NT2/D1 (cell line): Measurements from ENCODE around the gene RAD18.

Experiments used
- DNase-seq: peaks from one replicate; pipeline ENCODE4 v3.0.0-alpha.2; 2011; ENCODE audit warnings: low read depth, low spot score
- H3K27me3 ChIP-seq: 2 replicates; pipeline ENCODE4 v1.6.0; 2011; ENCODE audit warnings: mild to moderate bottlenecking; ENCODE audit not compliant: insufficient read length, insufficient read depth
- H3K36me3 ChIP-seq: 2 replicates; pipeline ENCODE4 v1.6.1; 2011; ENCODE audit warnings: mild to moderate bottlenecking, low read length, mixed read lengths; ENCODE audit not compliant: insufficient read depth, insufficient read length
- H3K4me1 ChIP-seq: 2 replicates; pipeline ENCODE4 v1.5.1; 2011; ENCODE audit not compliant: insufficient read depth, insufficient read length
- H3K4me3 ChIP-seq: 2 replicates; pipeline ENCODE4 v1.5.1; 2011; ENCODE audit warnings: low read depth; ENCODE audit not compliant: insufficient read length
- H3K9ac ChIP-seq: 2 replicates; pipeline ENCODE4 v1.6.0; 2011; ENCODE audit warnings: low read depth; ENCODE audit not compliant: insufficient read length
- H3K9me3 ChIP-seq: 2 replicates; pipeline ENCODE4 v1.5.1; 2011; ENCODE audit warnings: mild to moderate bottlenecking, low read length; ENCODE audit not compliant: insufficient read depth
- SUZ12 ChIP-seq: IDR thresholded peaks from 2 replicates; pipeline ENCODE4 v1.6.1; 2011; ENCODE audit not compliant: insufficient read length, insufficient read depth; ENCODE audit errors: extremely low read depth
- YY1 ChIP-seq: IDR thresholded peaks from 2 replicates; pipeline ENCODE4 v1.6.1; 2011; ENCODE audit not compliant: insufficient read length, insufficient read depth
- ZNF274 ChIP-seq: IDR thresholded peaks from 2 replicates; pipeline ENCODE4 v1.6.1; 2011; ENCODE audit warnings: mild to moderate bottlenecking, low read depth, low read length

Gene RAD18

GRCh38 chr3:8997151-8997550 lies 33.9 kb upstream of the RAD18 start:
- DNase-seq = no peak
- H3K9me3 ChIP-seq = no peaks in the 10 kb centered on the region
- no peak overlapping the region for H3K4me3 ChIP-seq
- H3K27me3 ChIP-seq = no peaks in the 10 kb centered on the region
- H3K36me3 ChIP-seq = no peaks in the 10 kb centered on the region
- peaks cover 9% of the 10 kb centered on the region for H3K4me1 ChIP-seq
- TF ChIP-seq SUZ12 (no peak), YY1 (no peak), ZNF274 (no peak)
- no peak overlapping the region for H3K9ac ChIP-seq

DNA sequence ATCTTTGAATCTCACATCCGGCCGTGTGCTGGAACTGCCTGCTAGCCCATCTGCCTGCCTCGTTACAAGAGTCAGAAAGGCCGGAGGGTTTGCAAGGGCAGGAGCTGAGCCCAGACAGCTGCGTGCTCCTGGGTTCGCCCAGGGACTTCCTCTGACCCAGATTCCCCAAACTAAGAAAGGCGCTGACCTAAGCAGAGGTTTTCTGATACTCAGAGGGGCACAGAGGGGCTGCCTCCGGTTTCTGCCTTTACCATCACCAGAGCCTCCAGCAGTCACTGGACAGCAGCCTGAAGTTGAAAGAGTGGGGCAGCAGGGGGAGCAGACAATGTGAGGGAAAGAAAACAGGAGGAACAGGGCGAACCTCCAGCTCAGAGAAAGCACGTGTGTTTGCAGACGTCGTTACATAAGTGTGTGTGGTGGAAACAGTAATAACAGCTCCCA lies 33.4 kb upstream of the RAD18 start:
- no peak for DNase-seq
- Histone ChIP-seq H3K4me3 (no peak overlapping the region), H3K36me3 (no peaks in the 10 kb centered on the region), H3K9ac (no peak overlapping the region), H3K9me3 (no peaks in the 10 kb centered on the region), H3K27me3 (no peaks in the 10 kb centered on the region), H3K4me1 (peaks cover 9% of the 10 kb centered on the region)
- no peak for TF ChIP-seq ZNF274
- TF ChIP-seq YY1 = no peak
- TF ChIP-seq SUZ12 = no peak

GRCh38 chr3:8996216-8996615 lies 32.9 kb upstream of the RAD18 start:
- DNase-seq = no peak
- no peaks in the 10 kb centered on the region for H3K36me3 ChIP-seq
- TF ChIP-seq YY1 = no peak
- no peak for TF ChIP-seq ZNF274
- TF ChIP-seq SUZ12 = no peak
- no peak overlapping the region for H3K9ac ChIP-seq
- no peak overlapping the region for H3K4me3 ChIP-seq
- H3K9me3 ChIP-seq = no peaks in the 10 kb centered on the region
- peaks cover 9% of the 10 kb centered on the region for H3K4me1 ChIP-seq
- no peaks in the 10 kb centered on the region for H3K27me3 ChIP-seq

GRCh38 chr3:8994226-8994625 lies 31.0 kb upstream of the RAD18 start:
- Histone ChIP-seq H3K9me3 (no peaks in the 10 kb centered on the region), H3K9ac (no peak overlapping the region)

DNA sequence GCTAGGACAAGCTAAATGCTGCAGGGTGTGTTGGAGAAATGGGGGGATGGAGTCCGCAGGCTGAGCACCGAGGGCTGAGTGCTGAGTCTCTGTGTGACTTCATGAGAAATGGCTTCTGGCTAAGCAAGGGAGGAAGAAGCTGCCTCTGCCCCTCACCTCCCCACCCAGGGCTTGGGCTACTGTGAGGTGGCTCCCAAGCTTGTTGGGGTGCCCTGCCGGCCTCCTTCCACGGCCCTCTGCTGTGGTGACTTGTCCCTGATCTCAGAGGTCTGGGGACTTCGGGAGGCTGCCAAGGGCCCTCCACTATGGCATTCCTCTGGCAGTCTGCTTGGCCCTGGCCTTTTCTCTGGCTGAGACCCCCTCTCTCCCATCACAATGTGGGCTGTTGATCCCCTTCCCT lies 30.1 kb upstream of the RAD18 start:
- Histone ChIP-seq H3K9me3 (no peaks in the 10 kb centered on the region), H3K36me3 (no peaks in the 10 kb centered on the region), H3K4me1 (peaks cover 9% of the 10 kb centered on the region), H3K27me3 (no peaks in the 10 kb centered on the region), H3K4me3 (no peak overlapping the region), H3K9ac (no peak overlapping the region)
- no peak for DNase-seq
- TF ChIP-seq SUZ12 (no peak), YY1 (no peak)

More at GRCh38 chr3:8994226-8994625, 31.0 kb upstream of the RAD18 start:
- Histone ChIP-seq H3K27me3 (no peaks in the 10 kb centered on the region), H3K4me3 (no peak overlapping the region), H3K4me1 (peaks cover 9% of the 10 kb centered on the region), H3K36me3 (no peaks in the 10 kb centered on the region)
- DNase-seq = no peak
- TF ChIP-seq SUZ12 (no peak), ZNF274 (no peak), YY1 (no peak)

GRCh38 chr3:8992854-8993253 lies 29.6 kb upstream of the RAD18 start:
- Histone ChIP-seq H3K36me3 (no peaks in the 10 kb centered on the region), H3K4me1 (peaks cover 9% of the 10 kb centered on the region), H3K9ac (no peak overlapping the region), H3K4me3 (no peak overlapping the region), H3K27me3 (no peaks in the 10 kb centered on the region), H3K9me3 (no peaks in the 10 kb centered on the region)
- TF ChIP-seq SUZ12 = no peak
- no peak for TF ChIP-seq ZNF274
- no peak for TF ChIP-seq YY1
- no peak for DNase-seq

GRCh38 chr3:8992199-8992598 lies 28.9 kb upstream of the RAD18 start:
- Histone ChIP-seq H3K27me3 (no peaks in the 10 kb centered on the region), H3K4me3 (no peak overlapping the region), H3K4me1 (peaks cover 9% of the 10 kb centered on the region), H3K36me3 (no peaks in the 10 kb centered on the region), H3K9me3 (no peaks in the 10 kb centered on the region), H3K9ac (no peak overlapping the region)
- no peak for TF ChIP-seq ZNF274
- TF ChIP-seq YY1 = no peak
- TF ChIP-seq SUZ12 = no peak
- no peak for DNase-seq
